ENCODE measurements around the gene CPLANE1.
"Not testable (repeated sequence)": the region's sequence is repeated elsewhere in the genome, so short reads cannot be mapped to it uniquely, and the experiment has no call there.

CPLANE1 gene

GRCh38 chr5:37248970-37249814, at the start of gene CPLANE1:
TSS of gene CPLANE1 (minus strand) at chr5:37249376. CDS start at chr5:37247698, 1,678 bp downstream.
- Mint-ChIP-seq H3K27me3 (ENCODE audit: low read depth) (no peaks in the 10 kb centered on the region), H3K27ac (peak within 1 kb of the TSS; percentile 79), H3K4me1 (ENCODE audit: low read depth) (peaks cover 12% of the 10 kb centered on the region), H3K4me3 (peak within 1 kb of the TSS; percentile 88), H3K36me3 (ENCODE audit: low read depth) (no peaks in the 10 kb centered on the region), H3K9me3 (peaks cover under 1% of the 10 kb centered on the region)
- peak; percentile 68 for DNase-seq (ENCODE audit: low spot score)

DNA sequence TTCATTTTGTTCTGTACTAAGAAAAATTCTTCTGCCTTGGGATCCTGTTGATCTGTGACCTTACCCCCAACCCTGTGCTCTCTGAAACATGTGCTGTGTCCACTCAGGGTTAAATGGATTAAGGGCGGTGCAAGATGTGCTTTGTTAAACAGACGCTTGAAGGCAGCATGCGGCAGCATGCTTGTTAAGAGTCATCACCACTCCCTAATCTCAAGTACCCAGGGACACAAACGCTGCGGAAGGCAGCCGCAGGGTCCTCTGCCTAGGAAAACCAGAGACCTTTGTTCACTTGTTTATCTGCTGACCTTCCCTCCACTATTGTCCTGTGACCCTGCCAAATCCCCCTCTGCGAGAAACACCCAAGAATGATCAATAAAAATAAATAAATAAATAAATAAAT, 47.1 kb upstream of the CPLANE1 start:
- H3K36me3 Mint-ChIP-seq (ENCODE audit: low read depth): peaks cover 45% of the 10 kb centered on the region
- H3K4me1 Mint-ChIP-seq (ENCODE audit: low read depth); H3K27ac Mint-ChIP-seq; H3K4me3 Mint-ChIP-seq; H3K27me3 Mint-ChIP-seq (ENCODE audit: low read depth); H3K9me3 Mint-ChIP-seq; DNase-seq (ENCODE audit: low spot score): not testable (repeated sequence)

DNA sequence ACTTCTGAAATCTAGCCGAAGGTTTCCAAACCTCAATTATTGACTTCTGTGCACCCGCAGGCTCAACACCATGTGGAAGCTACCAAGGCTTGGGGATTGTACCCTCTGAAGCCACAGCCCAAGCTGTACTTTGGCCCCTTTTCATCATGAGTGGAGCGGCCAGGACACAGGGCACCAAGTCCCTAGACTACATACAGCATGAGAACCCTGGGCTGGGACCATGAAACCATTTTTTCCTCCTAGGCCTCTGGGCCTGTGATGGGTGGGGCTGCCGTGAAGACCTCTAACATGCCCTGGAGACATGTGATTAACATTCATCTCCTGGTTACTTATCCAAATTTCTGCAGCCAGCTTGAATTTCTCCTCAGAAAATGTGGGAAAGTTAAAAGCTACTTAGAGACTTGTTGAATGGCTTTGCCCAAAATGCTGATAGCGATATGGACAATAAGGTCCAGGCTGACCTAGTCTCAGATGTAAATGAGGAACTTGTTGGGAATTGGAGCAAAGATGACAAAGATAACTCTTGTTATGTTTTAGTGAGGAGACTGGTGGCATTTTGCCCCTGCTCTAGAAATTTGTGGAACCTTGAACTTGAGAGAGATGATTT, 34.1 kb upstream of the CPLANE1 start:
- no peaks in the 10 kb centered on the region for H3K4me1 Mint-ChIP-seq (ENCODE audit: low read depth)
- H3K27ac Mint-ChIP-seq: no peak overlapping the region
- no peak for DNase-seq (ENCODE audit: low spot score)
- peaks cover 45% of the 10 kb centered on the region for H3K9me3 Mint-ChIP-seq
- peaks cover 13% of the 10 kb centered on the region for H3K36me3 Mint-ChIP-seq (ENCODE audit: low read depth)
- H3K4me3 Mint-ChIP-seq: no peak overlapping the region
- H3K27me3 Mint-ChIP-seq (ENCODE audit: low read depth): no peaks in the 10 kb centered on the region

GRCh38 chr5:37275511-37275910, 26.3 kb upstream of the CPLANE1 start:
- Mint-ChIP-seq H3K4me3 (no peak overlapping the region), H3K27me3 (ENCODE audit: low read depth) (no peaks in the 10 kb centered on the region), H3K4me1 (ENCODE audit: low read depth) (no peaks in the 10 kb centered on the region), H3K9me3 (peaks cover 21% of the 10 kb centered on the region), H3K36me3 (ENCODE audit: low read depth) (no peaks in the 10 kb centered on the region), H3K27ac (no peak overlapping the region)
- no peak for DNase-seq (ENCODE audit: low spot score)

DNA sequence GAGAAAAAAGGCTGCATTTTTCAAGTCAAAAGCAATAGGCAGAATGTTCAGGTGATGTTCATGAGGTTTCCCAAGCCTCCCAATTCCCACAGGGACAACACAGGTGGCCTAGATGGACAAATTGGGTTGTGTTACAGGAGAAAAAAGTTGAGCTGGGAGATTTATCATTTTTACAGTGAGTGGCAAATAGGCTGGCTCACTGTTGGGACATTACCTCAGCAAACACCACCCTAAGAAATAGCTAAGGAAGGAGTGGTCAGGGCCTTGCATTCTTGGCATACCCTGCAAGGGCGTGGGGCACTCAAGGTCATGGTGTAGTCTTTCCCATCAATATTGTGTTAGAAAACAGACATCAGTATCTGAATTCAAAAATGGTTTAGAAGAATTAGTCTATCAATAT, 23.3 kb upstream of the CPLANE1 start:
- Mint-ChIP-seq H3K9me3 (peaks cover 17% of the 10 kb centered on the region), H3K4me3 (no peak overlapping the region), H3K36me3 (ENCODE audit: low read depth) (no peaks in the 10 kb centered on the region), H3K4me1 (ENCODE audit: low read depth) (no peaks in the 10 kb centered on the region), H3K27ac (no peak overlapping the region), H3K27me3 (ENCODE audit: low read depth) (no peaks in the 10 kb centered on the region)
- no peak for DNase-seq (ENCODE audit: low spot score)

- H3K4me1 Mint-ChIP-seq (ENCODE audit: low read depth); H3K4me3 Mint-ChIP-seq; H3K27ac Mint-ChIP-seq; H3K36me3 Mint-ChIP-seq (ENCODE audit: low read depth); DNase-seq (ENCODE audit: low spot score); H3K27me3 Mint-ChIP-seq (ENCODE audit: low read depth): not testable (repeated sequence)
- H3K9me3 Mint-ChIP-seq: peaks cover 21% of the 10 kb centered on the region
Measured at GRCh38 chr5:37268100-37268499, 18.9 kb upstream of the CPLANE1 start.

DNA sequence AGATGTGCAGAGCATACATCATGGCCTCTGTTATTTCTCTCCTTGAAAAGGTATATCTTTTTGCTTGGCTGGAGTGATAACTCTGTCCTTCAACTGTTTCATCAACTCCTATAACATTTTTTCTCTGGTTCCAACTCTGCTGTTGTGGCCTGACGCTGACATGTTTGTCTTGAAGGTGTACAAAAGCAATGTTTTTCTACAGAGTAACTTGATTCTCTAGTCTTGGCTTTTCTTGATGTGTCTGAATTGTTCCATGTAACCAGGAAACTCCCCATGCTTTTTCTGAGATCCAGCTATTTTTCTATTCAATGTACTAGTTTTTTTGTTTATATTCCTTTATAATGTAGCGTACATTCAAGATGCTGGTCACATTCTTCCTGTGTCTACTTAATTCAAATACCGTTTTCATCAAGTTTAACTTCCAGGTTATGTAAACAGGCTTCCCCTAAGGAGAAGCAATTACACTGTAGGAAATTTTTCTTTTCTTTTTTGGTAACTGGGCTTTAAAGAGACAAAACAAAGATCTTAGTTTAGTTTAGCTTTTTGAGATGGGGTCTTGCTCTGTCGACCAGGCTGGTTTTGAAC, 6.7 kb upstream of the CPLANE1 start:
- Mint-ChIP-seq H3K9me3 (peaks cover 14% of the 10 kb centered on the region), H3K27ac (no peak overlapping the region), H3K27me3 (ENCODE audit: low read depth) (no peaks in the 10 kb centered on the region), H3K4me3 (no peak overlapping the region), H3K4me1 (ENCODE audit: low read depth) (no peaks in the 10 kb centered on the region), H3K36me3 (ENCODE audit: low read depth) (no peaks in the 10 kb centered on the region)
- no peak for DNase-seq (ENCODE audit: low spot score)

DNA sequence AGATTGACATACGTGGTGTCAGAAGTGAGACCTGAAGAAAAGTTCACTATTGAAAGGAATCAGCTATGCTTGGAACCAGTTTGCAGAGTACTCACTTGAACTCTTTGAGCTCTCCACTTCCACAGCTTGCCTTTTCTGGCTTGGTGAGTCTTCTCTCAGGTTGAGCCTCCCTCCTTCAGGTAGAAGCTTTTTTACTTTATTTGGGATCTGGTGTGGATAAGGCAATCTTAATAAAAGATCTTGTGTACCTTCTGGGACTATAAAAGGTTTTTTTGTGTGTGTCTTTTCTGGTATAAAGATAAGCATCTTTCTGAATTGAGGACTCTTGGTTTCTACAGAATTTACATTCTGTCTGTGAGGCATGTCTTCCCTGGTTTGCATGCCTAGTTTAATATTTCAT, 5.4 kb upstream of the CPLANE1 start:
- no peak for DNase-seq (ENCODE audit: low spot score)
- Mint-ChIP-seq H3K27me3 (ENCODE audit: low read depth) (no peaks in the 10 kb centered on the region), H3K27ac (no peak overlapping the region), H3K36me3 (ENCODE audit: low read depth) (no peaks in the 10 kb centered on the region), H3K4me1 (ENCODE audit: low read depth) (peaks cover 8% of the 10 kb centered on the region), H3K4me3 (no peak overlapping the region), H3K9me3 (peaks cover 12% of the 10 kb centered on the region)

GRCh38 chr5:37251665-37252064, 2.5 kb upstream of the CPLANE1 start:
- peaks cover 12% of the 10 kb centered on the region for H3K4me1 Mint-ChIP-seq (ENCODE audit: low read depth)
- peaks cover 7% of the 10 kb centered on the region for H3K9me3 Mint-ChIP-seq
- no peak for DNase-seq (ENCODE audit: low spot score)
- H3K27ac Mint-ChIP-seq: no peak overlapping the region
- H3K36me3 Mint-ChIP-seq (ENCODE audit: low read depth): no peaks in the 10 kb centered on the region
- H3K4me3 Mint-ChIP-seq: no peak overlapping the region
- no peaks in the 10 kb centered on the region for H3K27me3 Mint-ChIP-seq (ENCODE audit: low read depth)

DNA sequence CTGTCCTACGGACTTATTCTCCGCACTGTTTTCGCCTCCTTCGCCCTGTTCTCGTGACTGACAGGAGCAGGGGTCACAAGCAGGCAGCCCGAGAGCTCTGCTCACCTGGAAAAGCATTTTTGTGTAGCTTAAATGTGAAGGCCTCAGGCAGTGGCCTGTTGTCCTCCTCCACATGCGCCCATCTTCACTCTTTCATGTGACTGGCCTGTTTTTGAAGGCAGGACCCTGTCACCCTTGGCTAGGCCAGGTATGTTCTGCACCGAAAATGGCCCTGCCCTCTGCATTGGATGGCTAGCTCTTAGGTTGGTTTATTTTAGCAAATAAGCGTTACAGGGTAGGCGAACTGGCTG, 614 bp upstream of the CPLANE1 start:
- Mint-ChIP-seq H3K9me3 (peaks cover 6% of the 10 kb centered on the region), H3K4me1 (ENCODE audit: low read depth) (peaks cover 12% of the 10 kb centered on the region), H3K4me3 (peak overlapping the region; percentile 88), H3K27ac (peak overlapping the region; percentile 79), H3K27me3 (ENCODE audit: low read depth) (no peaks in the 10 kb centered on the region), H3K36me3 (ENCODE audit: low read depth) (no peaks in the 10 kb centered on the region)
- no peak for DNase-seq (ENCODE audit: low spot score)

- H3K27ac Mint-ChIP-seq: peak overlapping the region; percentile 41
Measured at GRCh38 chr5:37248421-37248969, 681 bp downstream of the CPLANE1 start.

GRCh38 chr5:37247496-37247895, 1.7 kb downstream of the CPLANE1 start:
- DNase-seq (ENCODE audit: low spot score): no peak
- Mint-ChIP-seq H3K27ac (no peak overlapping the region), H3K27me3 (ENCODE audit: low read depth) (no peaks in the 10 kb centered on the region), H3K4me3 (peak overlapping the region; percentile 38), H3K4me1 (ENCODE audit: low read depth) (peaks cover 12% of the 10 kb centered on the region), H3K36me3 (ENCODE audit: low read depth) (no peaks in the 10 kb centered on the region), H3K9me3 (no peaks in the 10 kb centered on the region)

More at GRCh38 chr5:37248421-37248969, 681 bp downstream of the CPLANE1 start:
- no peaks in the 10 kb centered on the region for H3K36me3 Mint-ChIP-seq (ENCODE audit: low read depth)
- no peak for DNase-seq (ENCODE audit: low spot score)
- H3K4me1 Mint-ChIP-seq (ENCODE audit: low read depth): peaks cover 12% of the 10 kb centered on the region
- H3K27me3 Mint-ChIP-seq (ENCODE audit: low read depth): no peaks in the 10 kb centered on the region
- H3K4me3 Mint-ChIP-seq: peak overlapping the region; percentile 71
- H3K9me3 Mint-ChIP-seq: no peaks in the 10 kb centered on the region

DNA sequence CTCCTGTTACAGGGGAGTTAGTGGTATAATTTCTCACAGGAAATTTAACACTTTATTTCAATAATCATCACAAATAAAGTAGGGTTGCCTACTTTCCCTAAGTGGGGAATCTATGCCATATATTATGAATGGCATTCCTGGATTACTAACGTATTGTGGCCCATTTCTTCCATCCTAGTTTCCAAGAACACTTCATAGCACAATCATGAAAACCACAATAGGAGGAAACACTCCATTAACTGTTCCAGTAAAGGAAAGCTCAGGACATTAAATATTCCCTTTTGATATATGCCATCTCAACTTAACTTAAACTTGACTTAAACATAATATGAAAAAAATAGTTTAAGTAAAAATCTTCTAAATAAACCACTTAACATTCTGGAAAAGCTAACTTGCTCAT, 2.1 kb downstream of the CPLANE1 start:
- peaks cover 12% of the 10 kb centered on the region for H3K4me1 Mint-ChIP-seq (ENCODE audit: low read depth)
- H3K27me3 Mint-ChIP-seq (ENCODE audit: low read depth): no peaks in the 10 kb centered on the region
- H3K4me3 Mint-ChIP-seq: peak overlapping the region; percentile 5
- H3K27ac Mint-ChIP-seq: no peak overlapping the region
- no peaks in the 10 kb centered on the region for H3K9me3 Mint-ChIP-seq
- DNase-seq (ENCODE audit: low spot score): no peak
- H3K36me3 Mint-ChIP-seq (ENCODE audit: low read depth): no peaks in the 10 kb centered on the region

DNA sequence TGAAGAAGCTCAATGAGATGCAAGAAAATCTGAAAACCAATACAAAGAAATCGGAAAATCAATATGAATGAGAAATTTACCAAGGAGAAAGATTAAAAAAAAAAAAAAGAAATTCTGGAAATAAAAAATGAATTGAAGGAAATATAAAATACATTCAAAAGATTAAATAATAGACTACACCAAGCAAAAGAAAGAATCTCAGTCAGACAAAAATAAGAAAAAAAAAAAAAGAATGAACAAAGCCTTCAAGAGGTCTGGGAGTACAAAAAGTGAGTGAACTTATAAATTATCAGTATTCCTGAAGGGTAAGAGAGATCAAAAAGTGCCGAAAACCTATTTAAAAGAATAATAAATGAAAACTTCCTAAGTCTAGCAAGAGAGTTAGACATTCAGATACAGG, 14.9 kb downstream of the CPLANE1 start:
- no peak overlapping the region for H3K4me3 Mint-ChIP-seq
- no peak overlapping the region for H3K27ac Mint-ChIP-seq
- DNase-seq (ENCODE audit: low spot score): no peak
- peaks cover 46% of the 10 kb centered on the region for H3K36me3 Mint-ChIP-seq (ENCODE audit: low read depth)
- H3K4me1 Mint-ChIP-seq (ENCODE audit: low read depth): no peaks in the 10 kb centered on the region
- peaks cover 30% of the 10 kb centered on the region for H3K9me3 Mint-ChIP-seq
- no peaks in the 10 kb centered on the region for H3K27me3 Mint-ChIP-seq (ENCODE audit: low read depth)
